ENCODE data around the gene HIC1.

GRCh38 chr17:2040942-2041560 is 13.9 kb upstream of the HIC1 start:
- TF ChIP-seq CTCF (IDR thresholded peaks at IDR 0.05): no peak
- TF ChIP-seq POLR2A (IDR thresholded peaks at IDR 0.05): no peak
